Cardiac muscle cell (in vitro differentiated cells and primary cell): ENCODE results near the gene FAM53B. TPM values are rescaled to one million over a fixed set of nuclear protein-coding genes. Genes with fewer than 3 reads are reported as not detected.
A peak's percentile ranks its signal among the peaks of the same experiment; 100 is the strongest.
"Not testable (repeated sequence)": the region's sequence is repeated elsewhere in the genome, so short reads cannot be mapped to it uniquely, and the experiment has no call there.

Source experiments
- DNase-seq, 2 donors: peaks; one replicate each; pipeline versions ENCODE4 v3.0.0 to v3.0.0-alpha.2; 2010 to 2017; ENCODE audit warnings: low read depth in 1 of 2, low spot score in 1 of 2
- H3K27ac ChIP-seq: fragments of 200-600 bp; sonication (generic); 2 replicates; pipeline ENCODE4 v1.5.1; 2016
- H3K27me3 ChIP-seq: fragments of 200-600 bp; sonication (generic); 2 replicates; pipeline ENCODE4 v1.6.0; 2016; ENCODE audit warnings: control low read depth
- H3K36me3 ChIP-seq: fragments of 200-600 bp; sonication (generic); 2 replicates; pipeline ENCODE4 v1.5.1; 2016; ENCODE audit warnings: control low read depth
- H3K4me1 ChIP-seq: fragments of 200-600 bp; sonication (generic); 2 replicates; pipeline ENCODE4 v1.8.1; 2017; ENCODE audit warnings: low read depth, mild to moderate bottlenecking, mixed run types
- H3K4me3 ChIP-seq: fragments of 200-600 bp; sonication (generic); 2 replicates; pipeline ENCODE4 v1.5.1; 2016; ENCODE audit warnings: mild to moderate bottlenecking
- H3K9me3 ChIP-seq: fragments of 200-600 bp; sonication (generic); 2 replicates; pipeline ENCODE4 v1.5.1; 2017; ENCODE audit warnings: low read depth, mild to moderate bottlenecking, control low read depth
- CTCF ChIP-seq: IDR thresholded peaks from 2 replicates; pipeline ENCODE4 v1.5.1; 2012; ENCODE audit warnings: low read depth, mild to moderate bottlenecking, low read length
- polyA plus RNA-seq: library from polyadenylated mRNA; unstranded; fragments of >200 nt; fragmentation: Nextera tagmentation; extraction: Ambion mirVana; gene quantifications from 2 replicates; pipeline ENCODE4 v1.2.1, GENCODE V29; 2016
- total RNA-seq: library from RNA; depleted of rRNA; stranded (reverse); fragments of >200 nt; gene quantifications from 2 replicates; pipeline ENCODE4 v1.2.3, GENCODE V29; 2016

The FAM53B gene
- total and polyA plus RNA-seq, 2 experiments from 2014 or later, result 10.2 to 34.8 TPM

GRCh38 chr10:124612611-124613498 lies 131.3 kb downstream of the FAM53B start:
- Histone ChIP-seq H3K4me3 (no peak overlapping the region), H3K27me3 (no peaks in the 10 kb centered on the region), H3K4me1 (peaks cover 5% of the 10 kb centered on the region), H3K27ac (no peak overlapping the region), H3K36me3 (no peaks in the 10 kb centered on the region), H3K9me3 (no peaks in the 10 kb centered on the region)
- TF ChIP-seq CTCF, result no peak
- DNase-seq, result peak; percentile 56 to 58

GRCh38 chr10:124611738-124612137 lies 132.4 kb downstream of the FAM53B start:
- TF ChIP-seq CTCF, result no peak
- Histone ChIP-seq H3K9me3 (no peaks in the 10 kb centered on the region), H3K27me3 (no peaks in the 10 kb centered on the region), H3K36me3 (no peaks in the 10 kb centered on the region), H3K4me1 (peaks cover 5% of the 10 kb centered on the region), H3K27ac (no peak overlapping the region), H3K4me3 (no peak overlapping the region)
- DNase-seq, result no peak

GRCh38 chr10:124610851-124611250 lies 133.3 kb downstream of the FAM53B start:
- not testable (repeated sequence) for DNase-seq, H3K4me3 ChIP-seq, H3K27me3 ChIP-seq, H3K9me3 ChIP-seq, H3K36me3 ChIP-seq, H3K4me1 ChIP-seq, H3K27ac ChIP-seq

- not testable (repeated sequence) for H3K4me1 ChIP-seq, H3K9me3 ChIP-seq
These were observed 134.0 kb downstream of the FAM53B start for GRCh38 chr10:124610186-124610585.

GRCh38 chr10:124609698-124610097 lies 134.5 kb downstream of the FAM53B start:
- Histone ChIP-seq H3K4me3 (no peak overlapping the region), H3K36me3 (no peaks in the 10 kb centered on the region), H3K4me1 (peaks cover 5% of the 10 kb centered on the region), H3K27me3 (no peaks in the 10 kb centered on the region), H3K9me3 (no peaks in the 10 kb centered on the region), H3K27ac (no peak overlapping the region)
- TF ChIP-seq CTCF, result no peak
- DNase-seq, result no peak

More at GRCh38 chr10:124610186-124610585, 134.0 kb downstream of the FAM53B start:
- not testable (repeated sequence) for DNase-seq, H3K4me3 ChIP-seq, H3K27ac ChIP-seq, H3K27me3 ChIP-seq, H3K36me3 ChIP-seq

GRCh38 chr10:124608093-124608721 lies 136.0 kb downstream of the FAM53B start:
- Histone ChIP-seq H3K4me3 (no peak overlapping the region), H3K27me3 (no peaks in the 10 kb centered on the region), H3K36me3 (no peaks in the 10 kb centered on the region), H3K27ac (no peak overlapping the region), H3K4me1 (peaks cover 5% of the 10 kb centered on the region), H3K9me3 (no peaks in the 10 kb centered on the region)
- TF ChIP-seq CTCF, result no peak
- DNase-seq, result no peak
